ENCODE data around the gene PAX1.

The PAX1 gene

GRCh38 chr20:21705575-21706260 lies at the start of gene PAX1:
PAX1 (plus strand) TSS chr20:21705664; CDS start chr20:21705713, 49 bp downstream.
- DNase-seq: no peak

DNA sequence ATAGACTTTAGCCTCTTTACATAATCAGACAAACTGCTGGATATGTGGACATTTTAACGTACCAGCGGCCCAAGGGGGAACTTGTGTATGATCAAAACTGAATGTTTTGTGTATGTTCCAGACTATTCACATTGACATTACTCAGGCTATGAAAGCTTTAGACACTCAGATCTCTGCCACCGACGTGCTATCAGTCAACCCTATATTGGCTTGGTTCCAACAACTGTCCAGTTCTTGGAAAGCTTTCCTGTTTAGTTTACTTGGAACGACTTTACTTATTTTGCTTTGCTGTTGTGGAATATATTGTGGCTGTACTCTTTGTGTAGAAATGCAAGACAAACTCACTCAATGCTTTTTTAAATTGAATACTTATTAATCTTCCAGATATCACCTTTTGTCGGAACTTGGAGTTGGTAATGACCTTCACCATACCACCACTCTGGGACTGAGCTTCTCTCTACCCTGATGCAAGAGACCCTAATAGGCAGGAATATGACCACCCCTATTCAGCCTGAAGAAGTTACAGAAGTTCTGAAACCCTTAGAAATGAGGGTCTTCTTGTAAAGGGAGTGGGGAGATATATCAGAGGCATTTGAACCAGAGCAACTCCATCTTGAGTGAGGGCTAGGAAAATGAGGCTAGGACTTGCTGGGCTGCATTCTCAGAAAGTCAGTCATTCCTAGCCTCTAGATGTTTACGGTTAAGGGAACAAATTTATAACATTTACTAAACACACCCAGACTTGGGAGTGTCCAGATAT lies 49.0 kb upstream of the PAX1 start:
- no peak for DNase-seq

GRCh38 chr20:21661488-21662055 lies 43.9 kb upstream of the PAX1 start:
- no peak for DNase-seq

DNA sequence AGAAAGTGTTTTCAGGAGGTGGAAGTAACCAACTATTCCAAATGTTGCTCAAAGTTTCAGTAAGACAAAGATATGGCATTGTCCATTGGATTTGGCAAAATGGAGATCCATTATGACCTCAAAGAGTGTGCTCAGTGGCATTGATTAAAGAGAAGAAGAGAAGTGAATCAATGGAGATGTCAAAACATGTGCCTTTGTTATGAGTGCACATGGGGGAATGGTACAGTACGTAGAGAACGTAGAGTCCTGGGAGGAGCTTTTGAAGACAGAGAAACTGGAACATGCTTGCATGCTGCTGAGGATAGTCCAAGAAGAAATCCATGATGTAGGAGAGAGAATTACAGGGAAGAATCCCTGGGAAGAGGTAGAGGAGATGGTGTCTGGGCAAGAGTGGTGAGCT lies 42.0 kb upstream of the PAX1 start:
- DNase-seq: no peak

DNA sequence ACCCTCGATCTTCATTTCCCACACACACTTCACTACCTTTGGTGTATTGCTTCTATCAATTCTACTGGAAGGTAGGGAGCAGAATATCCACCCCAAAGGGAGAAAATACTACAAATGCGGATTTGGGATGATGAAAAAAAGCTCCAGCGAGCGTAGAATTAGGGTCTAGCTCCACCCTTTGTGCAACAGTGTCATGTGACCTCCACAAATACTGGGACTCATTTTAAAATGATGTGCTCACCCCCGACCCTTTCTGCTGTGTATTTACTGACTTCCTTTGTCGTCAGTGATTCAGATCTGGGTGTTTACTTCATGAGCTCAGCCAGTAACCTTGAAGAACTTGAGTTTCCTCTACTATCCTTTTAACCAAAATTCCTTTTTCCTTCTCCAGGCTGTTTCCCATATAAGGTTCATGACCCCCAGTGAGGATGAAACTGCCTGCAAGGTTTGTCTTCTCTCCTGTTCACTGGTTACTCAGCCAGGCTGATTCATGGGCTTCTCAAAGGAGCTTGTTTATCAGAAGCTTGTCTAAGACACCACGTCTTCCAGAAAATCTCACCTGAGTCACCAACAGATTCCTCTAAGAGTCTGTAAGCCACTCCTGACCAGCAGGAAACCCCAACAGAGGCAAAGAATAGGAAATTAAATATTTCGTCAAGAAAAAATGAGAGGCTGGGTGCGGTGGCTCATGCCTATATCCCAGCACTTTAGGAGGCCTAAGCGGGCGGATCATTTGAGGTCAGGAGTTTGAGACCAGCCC lies 39.6 kb upstream of the PAX1 start:
- DNase-seq: no peak

DNA sequence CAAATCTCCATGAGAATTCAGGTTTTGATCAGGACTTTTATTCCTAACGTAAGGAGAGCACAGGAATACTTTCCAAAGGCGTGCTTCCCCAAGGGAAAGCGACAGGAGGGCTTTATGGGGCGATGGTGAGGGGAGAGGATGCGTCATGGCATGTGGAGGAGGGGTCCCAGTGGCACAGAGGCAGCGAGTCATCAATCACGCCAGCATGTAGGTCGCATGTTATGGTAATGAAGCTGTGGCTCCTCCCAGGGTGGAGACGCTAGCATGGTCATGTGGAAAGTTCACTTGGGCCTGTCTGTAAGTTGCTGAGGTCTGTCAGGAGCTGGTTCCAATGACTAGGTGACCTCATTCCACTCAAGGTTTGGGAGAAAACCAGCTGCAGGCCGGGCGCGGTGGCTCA lies 35.3 kb upstream of the PAX1 start:
- no peak for DNase-seq

- no peak for DNase-seq
Measured at GRCh38 chr20:21670981-21671380, 34.5 kb upstream of the PAX1 start.

DNA sequence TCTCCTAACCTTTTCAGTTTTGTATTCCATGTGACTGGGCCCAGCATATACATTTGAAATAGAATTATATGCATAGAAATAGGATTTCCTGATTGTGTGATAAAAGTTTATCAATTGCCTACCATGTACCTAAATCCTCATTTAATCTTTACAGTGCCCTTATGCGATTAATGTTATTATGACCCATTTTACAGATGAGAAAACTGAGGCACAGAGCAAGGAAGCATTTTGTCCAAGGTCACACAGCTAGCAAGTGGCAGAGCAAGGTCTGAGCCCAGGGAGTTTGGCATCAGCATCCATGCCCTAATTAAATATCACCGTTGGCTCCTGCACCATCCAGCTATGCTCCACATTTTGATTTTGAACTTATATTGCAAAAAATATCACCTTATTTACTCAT lies 28.2 kb upstream of the PAX1 start:
- no peak for DNase-seq

DNA sequence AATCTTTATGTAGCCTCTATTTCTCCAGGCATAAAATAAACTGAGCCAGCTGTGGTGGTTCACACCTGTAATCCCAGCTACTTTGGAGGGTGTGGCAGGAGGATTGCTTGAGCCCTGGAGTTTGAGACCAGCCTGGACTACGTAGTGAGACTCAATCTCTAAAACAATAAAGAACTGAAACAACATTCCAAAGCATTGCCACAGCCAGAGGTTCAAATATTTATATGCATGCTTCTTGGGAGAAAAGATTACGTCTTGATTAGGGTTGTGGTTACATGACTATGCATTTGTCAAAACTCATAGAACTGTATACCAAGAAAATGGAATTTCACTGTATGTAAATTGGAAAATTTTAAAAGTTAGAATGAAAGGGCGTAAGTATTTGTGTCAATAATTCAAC lies 27.7 kb upstream of the PAX1 start:
- no peak for DNase-seq

DNA sequence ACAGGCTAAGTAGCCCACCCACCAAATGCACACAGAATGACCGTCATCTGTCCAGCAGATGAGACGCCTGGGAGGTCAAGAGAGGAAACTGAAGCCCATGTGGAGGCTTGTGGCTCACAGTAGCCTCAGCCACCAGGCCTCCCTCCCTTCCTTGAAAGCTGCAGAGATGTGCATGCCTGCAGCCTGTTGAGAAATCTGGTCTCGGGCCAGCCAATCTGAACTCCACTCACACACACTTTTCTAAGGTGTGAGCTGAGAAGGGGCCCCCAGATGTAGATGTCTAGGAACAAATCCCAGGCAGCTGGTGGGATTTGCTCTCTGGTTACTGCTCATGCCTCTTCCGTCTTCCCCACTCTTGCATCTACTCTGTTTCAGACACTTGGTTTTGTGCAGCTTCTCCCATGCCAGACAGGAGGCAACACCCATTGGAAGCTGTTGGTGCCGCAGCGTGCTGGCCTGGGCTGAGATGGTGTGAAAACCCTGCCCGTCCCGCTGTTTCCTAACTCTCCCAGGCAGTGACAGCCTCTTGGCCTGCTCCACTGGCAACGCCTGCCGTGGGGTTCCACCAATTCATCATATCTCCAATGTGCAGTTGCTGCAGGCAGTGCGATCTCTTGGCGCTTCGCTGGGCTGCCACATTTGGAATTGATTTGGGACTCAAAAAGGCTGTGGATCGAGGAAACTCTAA lies 24.1 kb upstream of the PAX1 start:
- no peak for DNase-seq

GRCh38 chr20:21681922-21682318 lies 23.5 kb upstream of the PAX1 start:
- no peak for DNase-seq

DNA sequence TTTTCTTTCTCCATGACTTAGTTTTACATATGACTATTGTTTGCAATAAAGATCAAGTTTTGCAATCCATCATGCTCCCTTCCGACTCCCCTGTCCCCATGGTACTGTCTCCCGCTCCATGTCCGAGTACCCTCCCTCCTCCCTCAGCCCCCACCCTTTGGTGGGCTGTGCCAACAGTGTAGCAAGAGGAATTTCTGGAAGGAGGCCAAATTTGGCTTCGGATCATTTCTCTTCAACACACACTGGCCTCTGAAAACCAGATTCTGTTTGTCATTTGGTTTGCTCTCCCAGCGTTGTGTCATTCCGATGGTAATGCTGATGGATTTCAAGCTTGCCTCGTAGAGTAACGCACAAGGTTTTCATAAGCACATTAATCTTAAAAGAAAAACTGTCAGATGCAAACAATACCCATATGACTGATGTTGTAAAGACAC lies 22.9 kb upstream of the PAX1 start:
- no peak for DNase-seq

DNA sequence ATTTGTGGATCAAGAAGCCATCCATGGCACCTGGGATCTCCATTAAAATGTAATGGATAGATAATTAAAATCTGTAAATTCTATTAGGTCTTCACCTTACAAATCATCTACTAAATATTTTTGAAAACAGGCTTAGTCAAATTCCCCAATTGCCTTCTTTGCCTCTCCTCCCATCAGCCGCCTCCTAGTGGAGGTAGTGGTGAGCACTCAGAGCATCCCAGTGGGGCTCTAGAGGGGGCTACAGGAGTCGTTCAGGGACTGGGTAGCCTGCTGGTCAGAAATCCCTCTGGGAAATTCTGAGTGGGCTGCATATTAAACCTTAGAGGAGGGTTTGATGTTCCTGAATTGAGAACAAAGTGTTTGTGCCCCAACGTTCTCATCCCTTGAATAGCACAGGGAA lies 20.8 kb upstream of the PAX1 start:
- no peak for DNase-seq

DNA sequence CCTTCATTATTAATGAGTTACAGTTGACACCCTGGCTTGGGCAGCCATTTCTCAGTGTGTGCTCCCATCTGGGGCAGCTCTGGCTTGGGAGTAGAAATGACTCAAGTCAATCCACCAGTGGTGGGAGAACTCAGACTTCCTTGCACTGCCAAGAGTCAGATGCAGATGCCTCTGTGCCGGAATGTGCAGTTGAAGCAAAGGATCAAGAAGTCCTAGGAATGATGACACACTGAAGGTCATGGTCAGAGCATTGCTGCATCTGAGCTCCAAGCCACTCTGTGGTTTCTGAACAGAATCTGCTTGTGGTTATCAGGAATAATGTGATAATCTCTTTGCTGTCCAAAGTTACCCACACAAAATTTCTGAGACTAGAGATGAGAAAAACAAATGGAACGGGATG lies 19.5 kb upstream of the PAX1 start:
- DNase-seq: no peak

DNA sequence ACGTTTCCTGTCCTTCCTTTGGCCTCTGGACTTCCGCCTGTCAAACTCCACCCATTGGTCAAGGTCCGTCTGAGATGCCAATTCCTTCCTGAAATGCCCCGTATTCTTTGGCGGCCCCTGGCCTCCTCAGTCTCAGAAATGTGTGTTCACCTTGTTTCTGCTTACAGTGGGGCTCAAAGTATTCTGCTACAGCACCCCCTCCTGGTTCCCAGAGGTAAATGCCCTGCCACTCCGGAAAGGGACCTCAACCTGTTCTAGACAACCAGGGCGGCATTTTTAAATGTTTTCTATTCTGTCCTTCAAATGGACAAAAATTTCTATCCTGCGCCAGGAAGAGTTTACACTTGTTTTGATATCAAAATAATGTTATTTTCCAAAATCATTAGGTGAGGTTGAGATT lies 12.1 kb upstream of the PAX1 start:
- no peak for DNase-seq

- DNase-seq: no peak
Measured at GRCh38 chr20:21698494-21699215, 6.8 kb upstream of the PAX1 start.

DNA sequence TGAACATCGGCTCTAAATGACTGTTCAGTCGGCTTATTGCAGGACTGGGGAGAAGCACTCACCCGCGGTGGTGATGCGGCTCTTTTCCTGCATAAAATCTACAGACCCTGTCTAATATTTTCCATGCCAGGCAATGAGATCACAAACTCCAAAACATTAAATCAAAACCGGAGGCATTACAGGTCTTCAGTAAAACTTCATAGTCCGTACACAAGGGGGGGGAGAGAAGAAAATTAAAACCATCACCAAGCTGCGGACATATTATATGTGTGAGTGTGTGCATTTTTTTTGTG lies 6.3 kb upstream of the PAX1 start:
- no peak for DNase-seq

DNA sequence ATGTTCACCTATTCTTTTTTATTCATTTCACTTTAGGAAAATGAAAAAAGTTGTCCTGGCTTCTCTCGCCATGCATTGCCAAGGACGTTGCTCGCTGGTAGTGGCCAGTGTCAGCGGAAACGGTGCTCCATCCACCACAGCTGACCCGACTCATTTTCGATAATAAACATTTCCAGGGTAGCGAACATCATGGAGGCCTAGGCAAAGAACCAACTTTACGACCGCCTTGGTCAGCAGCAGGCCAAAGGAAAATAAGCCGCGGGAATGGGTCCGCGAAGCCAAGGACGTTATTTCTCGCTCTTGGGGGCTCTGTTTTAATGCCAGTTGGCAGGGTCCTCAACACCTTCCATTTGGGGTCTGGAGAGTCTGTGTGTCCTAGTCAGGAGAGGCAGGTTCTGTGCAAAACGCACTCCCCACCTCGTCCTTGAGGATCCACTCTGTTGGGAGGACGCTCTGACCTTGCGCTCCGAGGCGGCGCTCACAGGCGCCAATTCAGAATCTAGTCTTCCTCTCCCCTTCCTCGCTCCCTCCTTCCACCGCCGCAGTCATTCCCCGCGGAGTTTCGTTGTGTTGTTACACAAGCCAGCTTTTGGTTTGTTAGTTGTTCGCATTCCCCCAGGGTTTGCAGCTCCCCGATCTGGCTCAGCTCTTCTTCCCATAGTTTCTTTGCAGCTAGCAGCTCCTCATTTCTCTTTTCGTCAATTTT lies 4.1 kb upstream of the PAX1 start:
- DNase-seq: no peak

- no peak for DNase-seq
Measured at GRCh38 chr20:21702016-21702415, 3.4 kb upstream of the PAX1 start.

DNA sequence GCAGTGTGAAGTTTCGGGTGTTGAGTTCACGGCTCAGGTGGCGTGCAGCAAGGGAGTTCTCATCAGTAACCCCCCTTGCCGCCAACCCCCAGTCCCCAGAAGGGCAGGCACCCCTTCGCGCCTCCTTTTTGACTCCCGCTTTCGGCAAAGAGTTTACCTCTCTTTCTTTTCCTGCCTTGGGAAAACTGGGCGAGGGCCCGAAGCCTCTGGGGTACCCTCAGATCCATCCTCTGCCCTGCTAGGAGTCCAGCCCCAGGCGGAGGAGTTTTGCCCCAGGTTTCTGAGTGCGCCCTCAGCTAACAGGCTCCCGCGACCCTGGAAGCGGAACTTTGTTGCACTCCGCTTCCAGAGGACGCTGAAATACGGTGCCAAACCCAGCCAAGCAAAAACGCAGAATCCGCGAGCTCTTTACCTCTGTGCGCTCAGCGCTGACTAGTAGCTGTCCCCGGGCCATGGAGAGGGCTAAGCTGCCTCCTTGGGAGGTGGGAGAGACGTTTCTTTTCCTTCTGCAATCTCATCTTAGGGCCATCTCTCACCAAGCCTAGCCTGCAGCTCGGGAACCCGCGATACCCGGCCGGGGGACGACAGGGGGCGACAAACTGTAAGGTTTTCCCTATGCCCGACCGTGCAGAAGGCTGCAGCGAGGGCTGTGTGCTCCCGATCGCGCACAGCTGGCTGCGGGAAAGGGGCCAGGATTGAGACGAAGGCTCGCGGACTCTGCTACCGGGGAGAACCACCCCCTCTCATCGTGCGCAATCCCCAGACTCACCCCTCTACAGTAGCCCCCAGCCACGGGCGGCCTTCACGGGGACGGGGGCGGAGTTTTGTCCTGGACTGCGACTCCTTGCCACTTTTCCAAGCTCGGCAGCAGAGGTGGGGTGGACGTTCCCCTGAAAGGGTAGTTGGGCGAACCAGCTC lies 2.7 kb upstream of the PAX1 start:
- DNase-seq: peak in 1 of 2 experiments; percentile 8
